Colon (tissue), 2 donors: ENCODE data around the gene EVL.
"Not testable (repeated sequence)": the region's sequence is repeated elsewhere in the genome, so short reads cannot be mapped to it uniquely, and the experiment has no call there.

Source experiments
- FAIRE-seq: peaks from 2 replicates; lab custom pipeline; 2012; peaks lifted over from hg19 to GRCh38; lab: Jason Lieb, UNC
- donor health status: control.
- donor health status: control.

EVL gene

GRCh38 chr14:100147691-100148464 lies 82.7 kb downstream of the EVL start:
- no peak for FAIRE-seq

- FAIRE-seq = no peak
These were observed 83.9 kb downstream of the EVL start for GRCh38 chr14:100148837-100149731.

GRCh38 chr14:100149851-100150611 lies 84.8 kb downstream of the EVL start:
- no peak for FAIRE-seq

GRCh38 chr14:100150932-100151587 lies 85.8 kb downstream of the EVL start:
- FAIRE-seq = no peak

GRCh38 chr14:100152091-100152490 lies 86.9 kb downstream of the EVL start:
- no peak for FAIRE-seq

- no peak for FAIRE-seq
These were observed 88.3 kb downstream of the EVL start for GRCh38 chr14:100153560-100153959.

- FAIRE-seq = no peak
These were observed 89.9 kb downstream of the EVL start for GRCh38 chr14:100155049-100155621.

- FAIRE-seq = no peak
These were observed 90.8 kb downstream of the EVL start for GRCh38 chr14:100155756-100156616.

- no peak for FAIRE-seq
These were observed 91.6 kb downstream of the EVL start for GRCh38 chr14:100156776-100157175.

- FAIRE-seq = not testable (repeated sequence)
These were observed 92.5 kb downstream of the EVL start for GRCh38 chr14:100157548-100158232.

- FAIRE-seq = no peak
These were observed 93.4 kb downstream of the EVL start for GRCh38 chr14:100158566-100159093.

- FAIRE-seq = no peak
These were observed 94.1 kb downstream of the EVL start, which contains the start of gene DEGS2 for GRCh38 chr14:100159094-100159864. Gene DEGS2, minus strand, starts transcription at chr14:100159645. Its CDS starts 58 bp downstream, at chr14:100159587.

- no peak for FAIRE-seq
These were observed 94.8 kb downstream of the EVL start for GRCh38 chr14:100159865-100160533.

- FAIRE-seq = no peak
These were observed 95.3 kb downstream of the EVL start for GRCh38 chr14:100160534-100160916.

GRCh38 chr14:100165376-100165775 lies 100.2 kb downstream of the EVL start:
- no peak for FAIRE-seq

- no peak for FAIRE-seq
These were observed 100.7 kb downstream of the EVL start for GRCh38 chr14:100165831-100166440.

- no peak for FAIRE-seq
These were observed 103.3 kb downstream of the EVL start for GRCh38 chr14:100168506-100168905.

- FAIRE-seq = no peak
These were observed 105.7 kb downstream of the EVL start for GRCh38 chr14:100170880-100171279.
